KMS-11 (cell line): ENCODE measurements around the gene FMNL2.

Source experiments
- H2AFZ ChIP-seq: fragments of 200-600 bp; sonication (generic); 2 replicates; pipeline ENCODE4 v1.6.1; 2016; ENCODE audit warnings: antibody characterized with exemption, mixed run types, low read depth
- H3K27ac ChIP-seq: fragments of 200-600 bp; sonication (generic); 2 replicates; pipeline ENCODE4 v1.6.1; 2016; ENCODE audit warnings: mild to moderate bottlenecking, mixed run types
- H3K27me3 ChIP-seq: fragments of 200-600 bp; sonication (generic); 2 replicates; pipeline ENCODE4 v1.6.1; 2017; ENCODE audit warnings: mild to moderate bottlenecking, low read depth, mixed run types, moderate library complexity; ENCODE audit not compliant: insufficient read depth
- H3K36me3 ChIP-seq: fragments of 200-600 bp; sonication (generic); 2 replicates; pipeline ENCODE4 v1.6.1; 2017; ENCODE audit warnings: mild to moderate bottlenecking, mixed run types; ENCODE audit not compliant: insufficient read depth
- H3K4me1 ChIP-seq: fragments of 200-600 bp; sonication (generic); 2 replicates; pipeline ENCODE4 v1.6.1; 2016; ENCODE audit warnings: mild to moderate bottlenecking, low read depth, mixed run types; ENCODE audit not compliant: poor library complexity, severe bottlenecking
- H3K4me2 ChIP-seq: fragments of 200-600 bp; sonication (generic); 2 replicates; pipeline ENCODE4 v1.7.0; 2016; ENCODE audit warnings: mild to moderate bottlenecking, mixed run types
- H3K4me3 ChIP-seq: fragments of 200-600 bp; sonication (generic); IDR thresholded peaks from 2 replicates; pipeline ENCODE4 v1.6.1; 2017; ENCODE audit warnings: low read depth, low read length, mixed read lengths; ENCODE audit not compliant: insufficient read depth
- H3K79me2 ChIP-seq: fragments of 200-600 bp; sonication (generic); 2 replicates; pipeline ENCODE4 v1.6.1; 2016; ENCODE audit warnings: low read depth, mixed run types; ENCODE audit not compliant: insufficient read depth
- H3K9ac ChIP-seq: fragments of 200-600 bp; sonication (generic); 2 replicates; pipeline ENCODE4 v1.6.1; 2016; ENCODE audit warnings: mild to moderate bottlenecking, mixed run types
- H4K20me1 ChIP-seq: fragments of 200-600 bp; sonication (generic); 2 replicates; pipeline ENCODE4 v1.6.1; 2016; ENCODE audit warnings: mild to moderate bottlenecking, mixed run types; ENCODE audit not compliant: insufficient read depth
- TF ChIP-seq, protein P1 (sequence below): fragments of 200-600 bp; sonication (generic); conservative IDR thresholded peaks from 2 replicates; pipeline ENCODE4 v1.6.1; 2017; ENCODE audit warnings: low read depth, mild to moderate bottlenecking, antibody characterized with exemption, low read length, moderate library complexity, mixed read lengths

FMNL2 gene

DNA sequence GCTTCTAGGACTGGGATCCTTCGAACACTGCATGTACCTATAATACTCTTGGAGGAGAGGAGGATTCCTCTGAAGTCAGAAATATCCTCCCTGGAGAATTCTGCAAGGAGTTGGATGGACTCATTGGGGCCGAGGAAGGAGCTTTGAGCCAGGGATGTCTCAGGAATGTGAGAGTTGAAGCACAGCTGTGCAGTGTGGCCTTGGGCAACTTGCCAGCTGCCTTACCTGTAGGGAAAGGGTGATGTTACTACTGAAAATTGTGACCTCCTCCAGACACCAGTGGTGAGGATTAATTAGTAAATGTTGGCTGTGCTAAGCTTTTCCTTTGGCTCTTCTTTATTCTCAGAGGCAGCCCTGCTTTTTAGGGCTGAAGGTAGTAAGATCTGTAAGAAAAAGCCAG is 41.4 kb downstream of the FMNL2 start:
- Histone ChIP-seq H2AFZ (no peak overlapping the region), H3K36me3 (no peaks in the 10 kb centered on the region), H3K4me2 (no peak overlapping the region), H3K79me2 (no peaks in the 10 kb centered on the region; the same call in 1 of the 2 replicates), H3K27ac (no peak overlapping the region), H3K4me1 (no peaks in the 10 kb centered on the region), H4K20me1 (no peaks in the 10 kb centered on the region), H3K9ac (no peak overlapping the region), H3K4me3 (no peak overlapping the region), H3K27me3 (no peaks in the 10 kb centered on the region)
- TF ChIP-seq, protein P1, sequence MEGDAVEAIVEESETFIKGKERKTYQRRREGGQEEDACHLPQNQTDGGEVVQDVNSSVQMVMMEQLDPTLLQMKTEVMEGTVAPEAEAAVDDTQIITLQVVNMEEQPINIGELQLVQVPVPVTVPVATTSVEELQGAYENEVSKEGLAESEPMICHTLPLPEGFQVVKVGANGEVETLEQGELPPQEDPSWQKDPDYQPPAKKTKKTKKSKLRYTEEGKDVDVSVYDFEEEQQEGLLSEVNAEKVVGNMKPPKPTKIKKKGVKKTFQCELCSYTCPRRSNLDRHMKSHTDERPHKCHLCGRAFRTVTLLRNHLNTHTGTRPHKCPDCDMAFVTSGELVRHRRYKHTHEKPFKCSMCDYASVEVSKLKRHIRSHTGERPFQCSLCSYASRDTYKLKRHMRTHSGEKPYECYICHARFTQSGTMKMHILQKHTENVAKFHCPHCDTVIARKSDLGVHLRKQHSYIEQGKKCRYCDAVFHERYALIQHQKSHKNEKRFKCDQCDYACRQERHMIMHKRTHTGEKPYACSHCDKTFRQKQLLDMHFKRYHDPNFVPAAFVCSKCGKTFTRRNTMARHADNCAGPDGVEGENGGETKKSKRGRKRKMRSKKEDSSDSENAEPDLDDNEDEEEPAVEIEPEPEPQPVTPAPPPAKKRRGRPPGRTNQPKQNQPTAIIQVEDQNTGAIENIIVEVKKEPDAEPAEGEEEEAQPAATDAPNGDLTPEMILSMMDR = no peak

DNA sequence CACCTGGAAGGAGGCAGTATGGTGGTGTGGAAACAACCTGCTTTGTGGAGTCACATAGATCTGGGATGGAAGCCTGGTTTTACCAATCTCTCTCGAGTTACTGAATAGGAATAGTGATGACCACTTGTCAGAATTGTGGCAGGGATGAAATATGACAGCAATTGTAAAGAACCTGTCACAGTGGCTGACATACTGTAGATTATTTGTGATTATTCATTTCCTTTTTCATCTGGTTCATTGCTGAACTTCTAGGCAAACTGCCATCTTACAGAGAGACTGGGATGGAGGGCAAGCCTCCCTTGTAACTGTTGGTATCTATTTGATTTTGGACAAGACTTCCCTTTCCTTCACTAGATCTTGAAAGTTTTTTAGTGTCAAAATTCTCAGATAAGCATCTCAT is 42.0 kb downstream of the FMNL2 start:
- H3K27me3 ChIP-seq = no peaks in the 10 kb centered on the region
- H3K36me3 ChIP-seq = no peaks in the 10 kb centered on the region
- H3K27ac ChIP-seq = no peak overlapping the region
- no peak overlapping the region for H3K4me2 ChIP-seq
- no peak overlapping the region for H3K4me3 ChIP-seq
- H4K20me1 ChIP-seq = no peaks in the 10 kb centered on the region
- no peaks in the 10 kb centered on the region for H3K4me1 ChIP-seq
- H2AFZ ChIP-seq = no peak overlapping the region
- TF ChIP-seq, protein P1 = no peak
- H3K9ac ChIP-seq = no peak overlapping the region
- no peaks in the 10 kb centered on the region; the same call in 1 of the 2 replicates for H3K79me2 ChIP-seq

GRCh38 chr2:152379089-152379488 is 44.1 kb downstream of the FMNL2 start:
- no peak overlapping the region for H3K9ac ChIP-seq
- H2AFZ ChIP-seq = no peak overlapping the region
- H3K4me3 ChIP-seq = no peak overlapping the region
- no peaks in the 10 kb centered on the region for H3K36me3 ChIP-seq
- H3K79me2 ChIP-seq = no peaks in the 10 kb centered on the region; the same call in 1 of the 2 replicates
- no peaks in the 10 kb centered on the region for H3K27me3 ChIP-seq
- H3K4me2 ChIP-seq = no peak overlapping the region
- no peaks in the 10 kb centered on the region for H3K4me1 ChIP-seq
- TF ChIP-seq, protein P1 = no peak
- no peak overlapping the region for H3K27ac ChIP-seq
- H4K20me1 ChIP-seq = no peaks in the 10 kb centered on the region

GRCh38 chr2:152380261-152381055 is 45.5 kb downstream of the FMNL2 start:
- Histone ChIP-seq H4K20me1 (no peaks in the 10 kb centered on the region), H3K79me2 (no peaks in the 10 kb centered on the region), H3K36me3 (no peaks in the 10 kb centered on the region)

More at GRCh38 chr2:152380261-152381055, 45.5 kb downstream of the FMNL2 start:
- Histone ChIP-seq H3K9ac (no peak overlapping the region), H2AFZ (no peak overlapping the region), H3K4me2 (no peak overlapping the region), H3K27me3 (no peaks in the 10 kb centered on the region), H3K27ac (no peak overlapping the region), H3K4me3 (no peak overlapping the region), H3K4me1 (no peaks in the 10 kb centered on the region)
- TF ChIP-seq, protein P1 = no peak
